Neural progenitor cell (in vitro differentiated cells): ENCODE results near the gene IRF9. TPM values are rescaled to one million over a fixed set of nuclear protein-coding genes. Genes with fewer than 3 reads are reported as not detected.

Experiments used
- DNase-seq: peaks from one replicate; pipeline ENCODE4 v3.0.0-alpha.2; 2016; ENCODE audit warnings: low spot score
- H2AFZ ChIP-seq: fragments of 200-600 bp; sonication (generic); replicated peaks from 2 replicates; pipeline ENCODE4 v1.6.1; 2016; ENCODE audit warnings: antibody characterized with exemption
- H3F3A ChIP-seq: fragments of 200-600 bp; sonication (generic); 2 replicates; pipeline ENCODE4 v1.6.1; 2016; ENCODE audit warnings: antibody characterized with exemption, low read depth
- H3K27ac ChIP-seq: fragments of 200-600 bp; sonication (generic); 2 replicates; pipeline ENCODE4 v1.5.1; 2016; ENCODE audit warnings: mild to moderate bottlenecking
- H3K27me3 ChIP-seq: fragments of 200-600 bp; sonication (generic); 2 replicates; pipeline ENCODE4 v1.6.1; 2016; ENCODE audit warnings: mild to moderate bottlenecking, moderate library complexity
- H3K36me3 ChIP-seq: fragments of 200-600 bp; sonication (generic); 2 replicates; pipeline ENCODE4 v1.5.1; 2016
- H3K4me1 ChIP-seq: fragments of 200-600 bp; sonication (generic); 2 replicates; pipeline ENCODE4 v1.6.1; 2016; ENCODE audit warnings: mixed run types
- H3K4me2 ChIP-seq: fragments of 200-600 bp; sonication (generic); 2 replicates; pipeline ENCODE4 v1.6.1; 2016
- H3K4me3 ChIP-seq: fragments of 200-600 bp; sonication (generic); 2 replicates; pipeline ENCODE4 v1.5.1; 2016
- H3K79me2 ChIP-seq: fragments of 200-600 bp; sonication (generic); 2 replicates; pipeline ENCODE4 v1.6.1; 2016; ENCODE audit warnings: low read depth
- H3K9ac ChIP-seq: fragments of 200-600 bp; sonication (generic); 2 replicates; pipeline ENCODE4 v1.6.1; 2016
- H3K9me3 ChIP-seq: fragments of 200-600 bp; sonication (generic); 2 replicates; pipeline ENCODE4 v1.5.1; 2016; ENCODE audit warnings: low read depth
- H4K20me1 ChIP-seq: fragments of 200-600 bp; sonication (generic); 2 replicates; pipeline ENCODE4 v1.6.1; 2016; ENCODE audit warnings: low read depth
- H3K27ac Mint-ChIP-seq: 3 replicates; pipeline ENCODE4 v1.8.0; 2021; ENCODE audit warnings: mixed read lengths
- H3K27me3 Mint-ChIP-seq: 2 replicates; pipeline ENCODE4 v1.8.0; 2022; ENCODE audit warnings: low read depth, mild to moderate bottlenecking, inconsistent platforms, moderate library complexity, mixed read lengths; ENCODE audit not compliant: insufficient read depth
- H3K36me3 Mint-ChIP-seq: 3 replicates; pipeline ENCODE4 v1.8.0; 2021; ENCODE audit warnings: mixed read lengths
- H3K4me1 Mint-ChIP-seq: 3 replicates; pipeline ENCODE4 v1.8.0; 2021; ENCODE audit warnings: mixed read lengths
- H3K4me3 Mint-ChIP-seq: 3 replicates; pipeline ENCODE4 v1.8.0; 2021; ENCODE audit warnings: mild to moderate bottlenecking, moderate library complexity, mixed read lengths
- H3K9me3 Mint-ChIP-seq: 3 replicates; pipeline ENCODE4 v1.8.0; 2020; ENCODE audit warnings: mixed read lengths
- CTCF ChIP-seq: fragments of 200-600 bp; sonication (generic); IDR thresholded peaks from 2 replicates; pipeline ENCODE4 v1.5.1; 2017; ENCODE audit warnings: antibody characterized with exemption, mild to moderate bottlenecking
- EZH2 ChIP-seq: fragments of 200-600 bp; sonication (generic); IDR thresholded peaks from 2 replicates; pipeline ENCODE4 v1.6.1; 2017; ENCODE audit warnings: antibody characterized with exemption, mild to moderate bottlenecking, moderate library complexity
- EZH2phosphoT487 ChIP-seq: fragments of 200-600 bp; sonication (generic); IDR thresholded peaks from 2 replicates; pipeline ENCODE4 v1.6.1; 2017; ENCODE audit warnings: antibody characterized with exemption
- total RNA-seq: library from RNA; depleted of rRNA; stranded (reverse); fragments of >200 nt; gene quantifications from 2 replicates; pipeline ENCODE4 v1.2.3, GENCODE V29; 2015; ENCODE audit warnings: low replicate concordance

IRF9 gene
- total RNA-seq, 1 donor from 2014 or later = 9.7 TPM

GRCh38 chr14:24185741-24186140, 24.7 kb downstream of the IRF9 start:
- Histone ChIP-seq H3K27ac (no peak overlapping the region), H3K27me3 (no peaks in the 10 kb centered on the region), H3K9me3 (no peaks in the 10 kb centered on the region), H2AFZ (no peak overlapping the region), H3K4me3 (no peak overlapping the region), H3K79me2 (peaks cover 15% of the 10 kb centered on the region), H4K20me1 (peaks cover 14% of the 10 kb centered on the region), H3F3A (peaks cover 22% of the 10 kb centered on the region), H3K4me1 (peaks cover 6% of the 10 kb centered on the region), H3K9ac (no peak overlapping the region), H3K4me2 (no peak overlapping the region), H3K36me3 (no peaks in the 10 kb centered on the region)
- H3K36me3 Mint-ChIP-seq = peaks cover 19% of the 10 kb centered on the region
- no peak overlapping the region for H3K27ac Mint-ChIP-seq
- H3K9me3 Mint-ChIP-seq = no peaks in the 10 kb centered on the region
- peaks cover 19% of the 10 kb centered on the region for H3K4me1 Mint-ChIP-seq
- H3K4me3 Mint-ChIP-seq = no peak overlapping the region
- no peak for TF ChIP-seq EZH2
- no peak for DNase-seq
- peaks cover 3% of the 10 kb centered on the region for H3K27me3 Mint-ChIP-seq

- no peaks in the 10 kb centered on the region for H3K27me3 ChIP-seq
- H3K79me2 ChIP-seq = peaks cover 15% of the 10 kb centered on the region
- peaks cover 23% of the 10 kb centered on the region for H3K36me3 Mint-ChIP-seq
- H4K20me1 ChIP-seq = peaks cover 12% of the 10 kb centered on the region
- peaks cover 19% of the 10 kb centered on the region for H3F3A ChIP-seq
- no peak for DNase-seq
- peaks cover 3% of the 10 kb centered on the region for H3K27me3 Mint-ChIP-seq
- H3K9me3 ChIP-seq = no peaks in the 10 kb centered on the region
- H3K27ac ChIP-seq = no peak overlapping the region
- H2AFZ ChIP-seq = no peak overlapping the region
- peak overlapping the region; percentile 88 for H3K4me3 Mint-ChIP-seq
- no peak overlapping the region for H3K27ac Mint-ChIP-seq
- no peak overlapping the region for H3K9ac ChIP-seq
- H3K4me1 ChIP-seq = peaks cover 6% of the 10 kb centered on the region
- no peak overlapping the region for H3K4me3 ChIP-seq
- TF ChIP-seq EZH2 (no peak), EZH2phosphoT487 (no peak), CTCF (no peak)
- H3K36me3 ChIP-seq = no peaks in the 10 kb centered on the region
- peaks cover 19% of the 10 kb centered on the region for H3K4me1 Mint-ChIP-seq
- H3K4me2 ChIP-seq = no peak overlapping the region
- no peaks in the 10 kb centered on the region for H3K9me3 Mint-ChIP-seq
Measured at GRCh38 chr14:24186831-24187538, 25.9 kb downstream of the IRF9 start.

- Histone ChIP-seq H3K27me3 (no peaks in the 10 kb centered on the region), H3K36me3 (no peaks in the 10 kb centered on the region)
Measured at GRCh38 chr14:24187539-24187915, 26.5 kb downstream of the IRF9 start.

GRCh38 chr14:24188251-24189058, 27.4 kb downstream of the IRF9 start, which contains the start of gene IPO4:
Gene IPO4 (minus strand): TSS chr14:24188816. CDS start chr14:24188787, 29 bp downstream.
- peaks cover 19% of the 10 kb centered on the region for H3K4me1 Mint-ChIP-seq
- H3K4me3 ChIP-seq = peak within 1 kb of the TSS; percentile 65
- H3K4me3 Mint-ChIP-seq = peak within 1 kb of the TSS; percentile 88
- no peak within 1 kb of the TSS for H3K27ac ChIP-seq
- peak within 1 kb of the TSS; percentile 76 for H3K27ac Mint-ChIP-seq
- peaks cover 15% of the 10 kb centered on the region for H3K79me2 ChIP-seq
- H4K20me1 ChIP-seq = peaks cover 12% of the 10 kb centered on the region
- H3K9me3 ChIP-seq = no peaks in the 10 kb centered on the region
- H3K36me3 Mint-ChIP-seq = peaks cover 26% of the 10 kb centered on the region
- DNase-seq = peak; percentile 99
- peak within 1 kb of the TSS; percentile 40 for H3K9ac ChIP-seq
- no peak for TF ChIP-seq EZH2
- no peak for TF ChIP-seq EZH2phosphoT487
- no peak for TF ChIP-seq CTCF
- H3K36me3 ChIP-seq = no peaks in the 10 kb centered on the region
- peaks cover 19% of the 10 kb centered on the region for H3F3A ChIP-seq
- peaks cover 6% of the 10 kb centered on the region for H3K4me1 ChIP-seq
- H2AFZ ChIP-seq = peak within 1 kb of the TSS; percentile 20
- H3K9me3 Mint-ChIP-seq = no peaks in the 10 kb centered on the region
- peak within 1 kb of the TSS; percentile 87 for H3K4me2 ChIP-seq
- peaks cover 4% of the 10 kb centered on the region for H3K27me3 Mint-ChIP-seq
- H3K27me3 ChIP-seq = no peaks in the 10 kb centered on the region

More at GRCh38 chr14:24187539-24187915, 26.5 kb downstream of the IRF9 start:
- Histone ChIP-seq H3K27ac (no peak overlapping the region), H4K20me1 (peaks cover 12% of the 10 kb centered on the region), H2AFZ (no peak overlapping the region), H3K4me3 (peak overlapping the region; percentile 65), H3K9ac (peak overlapping the region; percentile 40), H3K9me3 (no peaks in the 10 kb centered on the region), H3K79me2 (peaks cover 15% of the 10 kb centered on the region), H3F3A (peaks cover 19% of the 10 kb centered on the region), H3K4me2 (peak overlapping the region; percentile 87), H3K4me1 (peaks cover 6% of the 10 kb centered on the region)
- H3K27ac Mint-ChIP-seq = no peak overlapping the region
- H3K4me3 Mint-ChIP-seq = peak overlapping the region; percentile 88
- H3K27me3 Mint-ChIP-seq = peaks cover 3% of the 10 kb centered on the region
- H3K9me3 Mint-ChIP-seq = no peaks in the 10 kb centered on the region
- peaks cover 19% of the 10 kb centered on the region for H3K4me1 Mint-ChIP-seq
- TF ChIP-seq EZH2 = no peak
- no peak for DNase-seq
- H3K36me3 Mint-ChIP-seq = peaks cover 24% of the 10 kb centered on the region
